ENCODE data around the gene CAP2. TPM values are rescaled to one million over a fixed set of nuclear protein-coding genes. Genes with fewer than 3 reads are reported as not detected.
"Not testable (repeated sequence)": the region's sequence is repeated elsewhere in the genome, so short reads cannot be mapped to it uniquely, and the experiment has no call there.

The CAP2 gene
- total and polyA plus RNA-seq, 10 donors = 0.68 to 2.8 (median 1.8) TPM

GRCh38 chr6:17395112-17395511, 1.7 kb downstream of the CAP2 start:
- Histone ChIP-seq H3K4me1 (peaks cover 0 to 18% (median 8%) of the 10 kb centered on the region in 6 donors), H3K9me3 (no peaks in the 10 kb centered on the region), H3K4me3 (no peak overlapping the region), H3K27me3 (replicated peaks in 1 of 7) (peaks cover 2 to 64% (median 24%) of the 10 kb centered on the region in 7 donors), H3K36me3 (no peaks in the 10 kb centered on the region), H3K27ac (no peak overlapping the region)
- 35 to 68% (median 61%) methylated on average over 1 of the region's 1 CpG for WGBS, 5 donors
- TF ChIP-seq POLR2AphosphoS5 (IDR thresholded peaks at IDR 0.05) = no peak
- no peak for TF ChIP-seq CTCF (IDR thresholded peaks at IDR 0.05 in 8 of 11, conservative IDR thresholded peaks at IDR 0.05 in 3 of 11)
- no peak for TF ChIP-seq POLR2A (IDR thresholded peaks at IDR 0.05)
- intact Hi-C loops (cut with DNase I; ENCODE audit: low total_unique reads) = no loop called here
- no peak for DNase-seq

DNA sequence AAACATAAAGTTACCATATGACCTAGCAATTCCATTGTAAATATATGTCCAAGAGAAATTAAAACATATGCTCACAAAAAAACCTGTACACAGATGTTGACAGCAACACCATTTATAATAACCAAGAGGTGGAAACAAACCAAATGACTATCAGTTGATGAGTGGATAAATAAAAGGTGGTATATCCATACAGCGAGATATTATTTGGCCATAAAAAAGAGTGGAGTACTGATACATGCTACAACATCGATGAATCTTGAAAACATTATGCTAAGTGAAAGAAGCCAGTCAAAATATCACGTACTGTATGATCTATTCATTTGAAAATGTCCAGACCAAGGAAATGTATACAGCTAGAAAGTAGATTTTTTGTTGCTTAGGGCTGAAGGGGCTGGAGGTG, 2.9 kb downstream of the CAP2 start:
- Histone ChIP-seq H3K9me3 (no peaks in the 10 kb centered on the region), H3K27ac (no peak overlapping the region), H3K36me3 (no peaks in the 10 kb centered on the region), H3K4me1 (peaks cover 0 to 18% (median 8%) of the 10 kb centered on the region in 6 donors), H3K4me3 (no peak overlapping the region), H3K27me3 (replicated peaks in 1 of 7) (peaks cover 2 to 58% (median 24%) of the 10 kb centered on the region in 7 donors)
- no peak for TF ChIP-seq POLR2A (IDR thresholded peaks at IDR 0.05)
- TF ChIP-seq POLR2AphosphoS5 (IDR thresholded peaks at IDR 0.05) = no peak
- TF ChIP-seq CTCF (IDR thresholded peaks at IDR 0.05 in 8 of 11, conservative IDR thresholded peaks at IDR 0.05 in 3 of 11) = no peak
- no peak for DNase-seq
- WGBS, 5 donors = 84 to 95% (median 91%) methylated on average over 3 of the region's 3 CpGs
- intact Hi-C loops (cut with DNase I; ENCODE audit: low total_unique reads) = no loop called here

DNA sequence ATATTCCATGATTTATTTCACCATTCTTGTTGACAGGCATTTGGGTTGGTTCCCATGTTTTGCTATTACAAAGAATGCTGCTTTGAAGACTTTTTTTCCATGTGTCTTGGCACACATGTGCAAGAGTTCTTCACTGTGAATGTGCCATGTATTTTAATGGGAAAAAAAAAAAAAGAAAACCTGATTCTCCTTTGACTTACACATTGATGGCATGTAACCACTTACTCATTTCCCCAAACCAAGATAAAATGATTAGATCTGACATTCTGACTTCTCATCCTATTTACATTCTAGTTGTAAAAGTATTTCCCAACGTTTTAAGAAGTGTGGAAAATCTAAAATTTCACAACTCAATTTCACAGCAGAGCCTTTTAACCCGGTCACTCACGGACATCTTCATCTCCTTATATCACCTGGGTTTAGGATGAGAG, 4.4 kb downstream of the CAP2 start:
- Histone ChIP-seq H3K4me3 (no peak overlapping the region), H3K36me3 (no peaks in the 10 kb centered on the region), H3K27me3 (replicated peaks in 1 of 7) (peaks cover 0 to 43% (median 19%) of the 10 kb centered on the region in 7 donors), H3K4me1 (peaks cover 0 to 15% (median 7%) of the 10 kb centered on the region in 6 donors), H3K27ac (no peak overlapping the region), H3K9me3 (no peaks in the 10 kb centered on the region)
- no peak for DNase-seq
- TF ChIP-seq POLR2AphosphoS5 (IDR thresholded peaks at IDR 0.05) = no peak
- no peak for TF ChIP-seq POLR2A (IDR thresholded peaks at IDR 0.05)
- intact Hi-C loops (cut with DNase I; ENCODE audit: low total_unique reads) = no loop called here
- WGBS, 5 donors = 50 to 70% (median 60%) methylated on average over 3 of the region's 3 CpGs

DNA sequence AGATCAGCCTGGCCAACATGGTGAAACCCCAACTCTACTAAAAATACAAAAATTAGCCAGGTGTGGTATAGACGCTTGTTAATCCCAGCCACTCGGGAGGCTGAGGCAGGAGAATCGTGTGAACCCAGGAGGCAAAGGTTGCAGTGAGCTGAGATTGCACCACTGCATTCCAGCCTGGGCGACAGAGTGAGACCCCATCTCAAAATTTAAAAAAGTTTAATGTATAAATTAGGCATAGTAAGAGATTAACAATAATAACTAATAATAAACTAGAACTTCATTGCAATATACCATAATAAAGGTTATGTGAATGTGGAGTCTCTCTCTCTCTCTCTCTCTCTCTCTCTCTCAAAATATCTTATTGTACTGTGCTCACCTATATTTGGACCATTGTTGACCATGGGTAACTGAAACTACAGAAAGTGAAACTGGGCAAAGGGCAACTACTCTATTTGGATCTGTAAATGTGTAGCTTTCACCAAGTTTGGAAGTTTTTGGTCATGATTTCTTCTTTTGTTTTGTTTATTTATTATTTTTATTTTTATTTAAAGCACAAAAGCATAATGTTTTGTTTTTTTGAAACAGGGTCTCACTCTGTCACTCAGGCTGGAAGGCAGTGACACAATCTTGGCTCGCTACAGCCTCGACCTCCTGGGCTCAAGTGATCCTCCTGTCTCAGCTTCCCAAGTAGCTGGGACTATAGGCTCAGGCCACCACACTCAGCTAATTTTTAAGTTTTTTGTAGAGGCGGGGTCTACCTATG, 12.0 kb downstream of the CAP2 start:
- intact Hi-C loops (cut with DNase I; ENCODE audit: low total_unique reads); H3K4me1 ChIP-seq; DNase-seq; H3K27ac ChIP-seq; H3K4me3 ChIP-seq; H3K9me3 ChIP-seq; H3K27me3 ChIP-seq (replicated peaks in 1 of 7); H3K36me3 ChIP-seq: not testable (repeated sequence)
- WGBS, 5 donors = 83 to 94% (median 85%) methylated on average over 7 of the region's 7 CpGs

DNA sequence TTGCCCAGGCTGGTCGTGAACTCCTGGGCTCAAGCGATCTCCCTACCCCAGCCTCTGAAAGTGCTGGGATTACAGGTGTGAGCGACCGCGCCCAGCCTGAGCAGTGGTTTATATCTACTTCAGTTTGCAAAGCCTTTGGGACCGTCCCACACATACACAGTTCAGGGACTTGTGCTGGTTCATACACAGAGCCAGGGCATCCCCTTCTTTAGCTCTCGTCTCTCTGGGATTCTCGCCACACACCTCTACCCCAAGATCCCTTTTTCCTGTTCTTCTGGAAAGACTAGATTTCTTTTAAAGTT, 12.5 kb downstream of the CAP2 start:
- H3K4me1 ChIP-seq = no peaks in the 10 kb centered on the region
- no peak for TF ChIP-seq POLR2A (IDR thresholded peaks at IDR 0.05)
- no peak for TF ChIP-seq POLR2AphosphoS5 (IDR thresholded peaks at IDR 0.05)
- no peak for TF ChIP-seq CTCF (IDR thresholded peaks at IDR 0.05 in 8 of 11, conservative IDR thresholded peaks at IDR 0.05 in 3 of 11)

More for the DNA sequence above, 12.5 kb downstream of the CAP2 start:
- H3K36me3 ChIP-seq = no peaks in the 10 kb centered on the region
- H3K9me3 ChIP-seq = peaks cover 0 to 15% (median 8%) of the 10 kb centered on the region in 8 donors
- no peak overlapping the region for H3K4me3 ChIP-seq
- no peaks in the 10 kb centered on the region for H3K27me3 ChIP-seq (replicated peaks in 1 of 7)
- no peak for DNase-seq
- H3K27ac ChIP-seq = no peak overlapping the region
- intact Hi-C loops (cut with DNase I; ENCODE audit: low total_unique reads) = no loop called here
- 89 to 93% (median 91%) methylated on average over 8 of the region's 8 CpGs for WGBS, 5 donors
